Fibroblast of pulmonary artery (primary cell): ENCODE measurements around the gene LBH.

Source experiments
- DNase-seq: peaks from one replicate; pipeline ENCODE4 v3.0.0-alpha.2; 2010; ENCODE audit warnings: low read depth
- H3K4me3 ChIP-seq: replicated peaks from 2 replicates; pipeline ENCODE4 v1.5.1; 2011; ENCODE audit warnings: low read depth, mild to moderate bottlenecking, control low read depth, low read length, moderate library complexity
- TF ChIP-seq, protein P1 (sequence below): IDR thresholded peaks from 2 replicates; pipeline ENCODE4 v1.5.1; 2011; ENCODE audit warnings: mild to moderate bottlenecking, control low read depth, low read length, inconsistent platforms; ENCODE audit errors: missing control alignments

LBH gene

DNA sequence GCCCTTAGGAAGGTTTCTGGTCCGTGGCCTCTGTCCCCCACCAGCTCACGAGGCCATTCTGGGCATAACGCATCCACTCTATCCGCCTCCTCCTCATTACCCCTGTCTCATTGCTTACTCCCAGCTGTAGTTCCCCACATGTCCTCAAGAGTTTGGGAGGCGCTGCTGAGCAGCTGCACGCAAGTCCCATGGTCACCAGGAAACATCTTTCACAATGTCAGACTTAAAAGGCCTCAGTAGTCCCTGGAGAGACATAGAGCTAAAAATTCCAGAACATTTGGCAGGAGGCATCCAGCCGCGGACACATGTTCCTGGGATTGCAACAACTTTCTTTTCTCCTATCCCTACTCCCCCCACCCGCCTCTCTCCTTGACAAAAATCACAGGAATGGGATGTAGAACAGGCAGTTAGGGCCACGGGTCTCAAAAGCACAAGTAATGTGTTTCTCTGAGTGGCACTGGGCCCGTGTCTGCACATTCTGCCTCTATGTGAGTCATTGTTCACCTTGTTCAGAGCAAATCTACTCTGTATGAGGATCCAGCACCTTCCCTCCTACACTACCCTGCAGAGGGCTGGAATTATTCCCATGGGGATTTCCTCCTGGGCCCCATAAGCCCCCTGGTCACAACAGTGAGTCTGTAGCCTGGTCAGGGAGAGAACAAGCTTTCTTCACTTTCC lies 8.1 kb downstream of the LBH start:
- H3K4me3 ChIP-seq, result no peak overlapping the region
- TF ChIP-seq, protein P1, sequence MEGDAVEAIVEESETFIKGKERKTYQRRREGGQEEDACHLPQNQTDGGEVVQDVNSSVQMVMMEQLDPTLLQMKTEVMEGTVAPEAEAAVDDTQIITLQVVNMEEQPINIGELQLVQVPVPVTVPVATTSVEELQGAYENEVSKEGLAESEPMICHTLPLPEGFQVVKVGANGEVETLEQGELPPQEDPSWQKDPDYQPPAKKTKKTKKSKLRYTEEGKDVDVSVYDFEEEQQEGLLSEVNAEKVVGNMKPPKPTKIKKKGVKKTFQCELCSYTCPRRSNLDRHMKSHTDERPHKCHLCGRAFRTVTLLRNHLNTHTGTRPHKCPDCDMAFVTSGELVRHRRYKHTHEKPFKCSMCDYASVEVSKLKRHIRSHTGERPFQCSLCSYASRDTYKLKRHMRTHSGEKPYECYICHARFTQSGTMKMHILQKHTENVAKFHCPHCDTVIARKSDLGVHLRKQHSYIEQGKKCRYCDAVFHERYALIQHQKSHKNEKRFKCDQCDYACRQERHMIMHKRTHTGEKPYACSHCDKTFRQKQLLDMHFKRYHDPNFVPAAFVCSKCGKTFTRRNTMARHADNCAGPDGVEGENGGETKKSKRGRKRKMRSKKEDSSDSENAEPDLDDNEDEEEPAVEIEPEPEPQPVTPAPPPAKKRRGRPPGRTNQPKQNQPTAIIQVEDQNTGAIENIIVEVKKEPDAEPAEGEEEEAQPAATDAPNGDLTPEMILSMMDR, result peak; percentile 99
- peak; percentile 91 for DNase-seq

DNA sequence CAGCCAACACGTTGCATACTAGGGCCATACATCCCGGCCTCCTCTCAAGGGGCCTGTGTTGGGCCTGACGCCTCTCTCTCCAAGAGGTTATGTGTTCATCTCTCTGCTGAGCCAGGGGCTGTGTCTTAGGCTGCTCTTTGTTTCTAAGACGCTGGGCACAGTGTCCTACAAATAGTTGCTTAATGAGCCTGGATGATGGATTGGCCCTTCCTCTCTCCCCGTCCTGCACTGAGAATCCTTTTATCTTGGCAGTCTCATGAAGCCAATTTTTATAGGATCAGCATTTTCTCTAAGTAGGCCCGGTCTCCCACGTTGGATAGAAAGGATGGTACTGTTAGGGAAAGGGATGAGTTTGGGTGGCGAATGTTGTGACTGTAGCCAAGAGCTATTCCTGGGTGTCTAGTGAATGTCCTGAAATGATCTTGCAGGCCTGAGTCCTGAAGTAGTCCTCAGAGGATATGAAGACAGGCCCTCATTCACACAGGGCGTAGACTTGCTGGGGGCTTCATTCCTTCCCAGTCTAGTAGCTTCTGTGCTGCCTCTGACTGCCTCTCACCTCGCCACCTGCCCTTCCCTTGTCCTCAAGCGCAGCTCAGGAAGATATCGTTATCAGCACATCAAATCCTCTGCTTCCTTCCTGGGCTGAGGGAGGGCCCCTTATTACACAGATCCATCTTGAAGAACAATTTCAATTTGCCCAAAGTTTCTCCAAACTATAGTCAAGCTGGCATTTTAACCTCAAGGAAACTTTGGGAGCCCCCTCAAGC lies 8.8 kb downstream of the LBH start:
- no peak overlapping the region for H3K4me3 ChIP-seq
- TF ChIP-seq, protein P1, result no peak
- no peak for DNase-seq

DNA sequence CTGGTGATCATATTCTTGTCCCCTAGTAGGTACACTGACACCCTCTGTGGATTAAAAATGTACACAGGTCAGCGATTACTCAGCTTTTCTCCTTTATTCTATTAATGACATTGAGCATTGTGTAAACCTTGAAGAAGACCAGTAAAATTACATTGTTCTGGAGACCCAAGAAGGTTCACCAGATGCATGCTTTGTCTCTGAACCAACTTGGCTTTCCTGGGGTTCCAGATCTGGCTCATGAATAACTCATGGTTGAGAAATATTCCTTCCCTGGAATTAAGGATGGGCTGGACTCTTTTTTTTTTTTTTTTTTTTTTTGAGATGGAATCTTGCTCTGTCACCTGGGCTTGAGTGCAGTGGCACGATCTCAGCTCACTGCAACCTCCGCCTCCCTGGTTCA lies 11.9 kb downstream of the LBH start:
- TF ChIP-seq, protein P1, result no peak
- H3K4me3 ChIP-seq, result no peak overlapping the region
- no peak for DNase-seq

DNA sequence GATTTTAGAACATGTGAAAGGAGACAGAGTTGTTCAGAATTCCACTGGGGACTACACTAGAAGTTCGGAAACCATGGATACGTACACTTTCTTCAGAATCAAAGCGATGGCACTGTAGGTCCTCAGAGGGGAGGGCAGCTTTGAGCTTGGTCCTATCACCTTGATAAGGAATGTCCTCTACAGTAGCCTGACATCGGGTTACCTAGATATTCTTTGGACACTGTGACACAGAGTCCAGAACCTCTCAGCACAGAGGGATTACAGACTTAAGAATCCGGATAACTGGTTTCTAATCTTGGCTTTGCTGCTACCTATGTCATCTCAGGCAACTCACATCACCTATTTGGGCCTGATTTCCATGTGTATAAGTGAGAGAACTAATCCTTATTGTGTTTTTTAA lies 14.0 kb downstream of the LBH start:
- TF ChIP-seq, protein P1, result no peak
- no peak for DNase-seq
- no peak overlapping the region for H3K4me3 ChIP-seq

DNA sequence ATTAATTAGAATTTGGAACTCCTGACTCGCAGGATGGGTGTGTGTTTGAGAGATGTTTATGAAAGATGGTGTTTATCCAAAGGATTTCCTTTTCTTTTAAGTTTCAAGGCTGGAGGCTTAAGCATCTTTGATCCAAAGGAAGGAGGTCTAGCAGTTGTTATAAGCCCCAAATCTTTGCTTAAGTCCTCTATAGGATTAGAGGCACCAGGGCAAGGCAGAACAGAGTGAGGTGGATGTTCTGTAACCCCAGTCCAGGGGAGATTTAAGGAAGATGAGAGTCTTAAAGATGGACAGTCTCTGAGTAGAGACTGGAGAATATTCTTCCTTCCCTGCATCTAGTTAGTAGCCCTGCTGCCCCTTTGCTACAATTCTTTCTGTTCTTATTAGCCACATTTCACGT lies 17.5 kb downstream of the LBH start:
- no peak for DNase-seq
- TF ChIP-seq, protein P1, result no peak
- no peak overlapping the region for H3K4me3 ChIP-seq

DNA sequence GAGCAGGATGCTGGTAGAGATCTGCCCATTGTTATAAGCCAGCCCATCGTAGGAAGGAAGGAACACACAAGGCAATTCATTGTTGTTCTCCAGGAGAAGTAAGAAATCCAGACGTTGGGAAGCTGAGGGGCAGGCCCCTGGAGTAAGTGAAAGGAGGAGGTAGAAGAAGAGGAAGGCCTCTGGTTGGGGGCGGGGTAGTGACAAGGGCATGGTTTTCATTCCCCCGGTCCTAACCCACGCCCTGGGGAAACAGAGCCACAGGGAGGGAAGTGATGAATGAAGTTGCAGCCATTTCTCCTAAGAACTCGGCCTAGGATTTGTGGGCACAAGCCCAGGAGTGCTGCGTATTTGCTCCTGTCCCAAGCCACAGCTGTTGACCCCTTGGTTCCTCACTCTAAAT lies 18.0 kb downstream of the LBH start:
- DNase-seq, result no peak
- no peak overlapping the region for H3K4me3 ChIP-seq
- TF ChIP-seq, protein P1, result no peak
